HepG2 (cell line): ENCODE data around the gene OXSM. TPM values are rescaled to one million over a fixed set of nuclear protein-coding genes. Genes with fewer than 3 reads are reported as not detected.

ENCODE experiments used
- ATAC-seq: fragments of 200-7000 bp; cut with Tn5 transposase; 3 replicates; pipeline ENCODE4 v1.9.1; 2020; ENCODE audit warnings: mild to moderate bottlenecking, moderate library complexity
- BruUV-seq: library from RNA; stranded (reverse); fragments of 400-500 nt; replicated peaks from 2 replicates; lab custom pipeline; 2021; lab: Mats Ljungman, UMichigan
- CTCF ChIA-PET: fragments of 300-600 bp; formaldehyde crosslinking; extraction: SDS; loops from one replicate; lab custom pipeline; 2021; ENCODE audit warnings: low total read pairs, inconsistent platforms, low intra/inter-chr PET ratio; lab: Yijun Ruan, JAX
- POLR2A ChIA-PET: fragments of 350-600 bp; sonication (Branson Sonifier 250); formaldehyde crosslinking; loops from one replicate; lab custom pipeline; 2020; ENCODE audit warnings: antibody characterized with exemption, inconsistent platforms; lab: Yijun Ruan, JAX
- DNase-seq: peaks from one replicate; pipeline ENCODE4 v3.0.0-alpha.2; 2015; ENCODE audit warnings: low spot score
- FAIRE-seq: peaks from 3 replicates; lab custom pipeline; 2011; peaks lifted over from hg19 to GRCh38; lab: Jason Lieb, UNC
- H2AFZ ChIP-seq: one replicate; pipeline ENCODE4 v1.6.1; 2011; ENCODE audit warnings: low read length, inconsistent platforms
- H3K27ac ChIP-seq: fragments of 300-600 bp; 3 replicates; pipeline ENCODE4 v1.8.0; 2011; ENCODE audit warnings: mixed run types, mild to moderate bottlenecking, mixed read lengths, low read length, inconsistent platforms; ENCODE audit not compliant: insufficient read depth; ENCODE audit errors: extremely low read length
- H3K27me3 ChIP-seq, 2 experiments: fragments of 200-600 bp in 1 of 2; 2 replicates in 1 of 2; 3 replicates in 1 of 2; pipeline versions ENCODE4 v1.6.0 to v1.8.0; 2011; ENCODE audit warnings: low read length in 2 of 2, mild to moderate bottlenecking in 2 of 2, moderate library complexity in 2 of 2, inconsistent platforms in 1 of 2; ENCODE audit not compliant: insufficient read depth in 2 of 2, control insufficient read depth in 1 of 2
- H3K36me3 ChIP-seq, 2 experiments: fragments of 200-600 bp in 1 of 2; replicated peaks in 1 of 2; 2 replicates in 1 of 2; 3 replicates in 1 of 2; pipeline versions ENCODE4 v1.5.1 to v1.8.0; 2011; ENCODE audit warnings: low read length in 2 of 2, inconsistent platforms in 1 of 2; ENCODE audit not compliant: insufficient read depth in 2 of 2, control insufficient read depth in 1 of 2
- H3K4me1 ChIP-seq: 2 replicates; pipeline ENCODE4 v1.5.1; 2012; ENCODE audit warnings: low read length, inconsistent platforms; ENCODE audit not compliant: insufficient read depth
- H3K4me2 ChIP-seq: 2 replicates; pipeline ENCODE4 v1.6.0; 2011; ENCODE audit warnings: low read depth, low read length, inconsistent platforms
- H3K4me3 ChIP-seq, 3 experiments: fragments of 200-600 bp in 1 of 3; sonication (generic), shearing (Covaris generic) in 1 of 3; replicated peaks in 1 of 3; 2 replicates each; pipeline ENCODE4 v1.5.1; 2011 to 2016; ENCODE audit warnings: low read length in 3 of 3, inconsistent platforms in 2 of 3, low read depth in 2 of 3, mild to moderate bottlenecking in 2 of 3, control low read depth in 1 of 3, mixed read lengths in 1 of 3; ENCODE audit not compliant: insufficient read depth in 1 of 3
- H3K79me2 ChIP-seq: one replicate; pipeline ENCODE4 v1.6.1; 2011; ENCODE audit warnings: low read length, inconsistent platforms; ENCODE audit not compliant: insufficient read depth
- H3K9ac ChIP-seq: 2 replicates; pipeline ENCODE4 v1.6.0; 2011; ENCODE audit warnings: mild to moderate bottlenecking, low read depth, low read length, inconsistent platforms; ENCODE audit not compliant: insufficient read depth
- H3K9me3 ChIP-seq: 2 replicates; pipeline ENCODE4 v1.5.1; 2012; ENCODE audit warnings: mild to moderate bottlenecking, low read length
- H4K20me1 ChIP-seq: 2 replicates; pipeline ENCODE4 v1.6.0; 2011; ENCODE audit warnings: inconsistent platforms, mild to moderate bottlenecking, low read length, moderate library complexity; ENCODE audit not compliant: insufficient read depth
- DPF2 ChIP-seq: sonication (generic); formaldehyde crosslinking; IDR thresholded peaks from 2 replicates; pipeline ENCODE4 v1.4.0; 2020; ENCODE audit warnings: mild to moderate bottlenecking, low read depth, missing genetic modification reagents, borderline replicate concordance
- EP300 ChIP-seq, 3 experiments: sonication (generic) in 1 of 3; formaldehyde crosslinking in 1 of 3; IDR thresholded peaks; 2 replicates each; pipeline versions ENCODE4 v1.5.1 to v1.6.1; 2011 to 2020; ENCODE audit warnings: low read depth in 2 of 3, low read length in 2 of 3, borderline replicate concordance in 1 of 3, improper control_type of control experiment in 1 of 3, mild to moderate bottlenecking in 1 of 3, missing genetic modification reagents in 1 of 3, moderate library complexity in 1 of 3
- FOXA3 ChIP-seq: IDR thresholded peaks from 2 replicates; pipeline ENCODE4 v1.6.1; 2016; ENCODE audit warnings: missing genetic modification reagents, missing compliant biosample characterization
- GTF3A ChIP-seq: sonication (generic); formaldehyde crosslinking; conservative IDR thresholded peaks from 2 replicates; pipeline ENCODE4 v1.4.0; 2020; ENCODE audit warnings: mild to moderate bottlenecking, missing genetic modification reagents
- HCFC1 ChIP-seq: fragments of 150-350 bp; IDR thresholded peaks from 2 replicates; pipeline ENCODE4 v1.6.1; 2014; ENCODE audit warnings: low read depth, low read length
- HNRNPL ChIP-seq: fragments of 200-400 bp; formaldehyde crosslinking; IDR thresholded peaks from 2 replicates; pipeline ENCODE4 v1.6.1; 2017; ENCODE audit warnings: mild to moderate bottlenecking, low read depth, low read length
- NR2F2 ChIP-seq: IDR thresholded peaks from 2 replicates; pipeline ENCODE4 v1.6.1; 2012; ENCODE audit warnings: low read depth, inconsistent platforms, borderline replicate concordance
- POLR2AphosphoS5 ChIP-seq: IDR thresholded peaks from 2 replicates; pipeline ENCODE4 v1.6.1; 2012; ENCODE audit warnings: low read depth, low read length
- SRY ChIP-seq: sonication (generic); formaldehyde crosslinking; IDR thresholded peaks from 2 replicates; pipeline ENCODE4 v1.8.0; 2022; ENCODE audit warnings: mild to moderate bottlenecking, missing genetic modification reagents
- TBL1XR1 ChIP-seq: fragments of 150-350 bp; IDR thresholded peaks from 2 replicates; pipeline ENCODE4 v1.6.1; 2014; ENCODE audit warnings: borderline replicate concordance, low read length; ENCODE audit not compliant: partially characterized antibody
- ZBTB8A ChIP-seq: sonication (generic); formaldehyde crosslinking; IDR thresholded peaks from 2 replicates; pipeline ENCODE4 v1.4.0; 2020; ENCODE audit warnings: mild to moderate bottlenecking, low read depth, missing genetic modification reagents, borderline replicate concordance
- ZFP37 ChIP-seq: sonication (generic); formaldehyde crosslinking; IDR thresholded peaks from 2 replicates; pipeline ENCODE4 v1.4.0; 2020; ENCODE audit warnings: missing genetic modification reagents, borderline replicate concordance
- ZNF296 ChIP-seq: sonication (generic); formaldehyde crosslinking; conservative IDR thresholded peaks from 2 replicates; pipeline ENCODE4 v1.5.0; 2020; ENCODE audit warnings: mild to moderate bottlenecking, missing genetic modification reagents
- ZNF432 ChIP-seq: sonication (generic); formaldehyde crosslinking; IDR thresholded peaks from 2 replicates; pipeline ENCODE4 v1.5.0; 2020; ENCODE audit warnings: missing genetic modification reagents, mild to moderate bottlenecking, borderline replicate concordance
- ZNF768 ChIP-seq: sonication (generic); formaldehyde crosslinking; IDR thresholded peaks from 2 replicates; pipeline ENCODE4 v1.4.0; 2020; ENCODE audit warnings: missing genetic modification reagents
- WGBS: methylation state at CpG from one replicate; pipeline ENCODE4 v1.1.6; 2017; ENCODE audit warnings: low lambda C conversion rate; 5-methylcytosine and 5-hydroxymethylcytosine counted together
- in situ Hi-C: cut with HindIII; loops from 2 replicates; pipeline ENCODE4 v1.10.0; 2017; ENCODE audit warnings: low pct_unique_long_range_greater_than_20kb; ENCODE audit not compliant: extremely low pct_ligation_motif_present
- intact Hi-C: fragments of 100-400 bp; cut with micrococcal nuclease; formaldehyde crosslinking; loops from one replicate; pipeline ENCODE4 v1.10.0; 2022; ENCODE audit not compliant: unreplicated experiment
- polyA plus RNA-seq, 8 experiments: library from polyadenylated mRNA; depleted of rRNA in 3 of 8; stranded (reverse) in 7 of 8; unstranded in 1 of 8; fragments of >200 nt; fragmentation: Illumina TruSeq in 4 of 8; extraction: Trizol in 4 of 8; gene quantifications; 2 replicates each; pipeline versions ENCODE4 v1.2.1 to v1.2.3, GENCODE V29; 2011 to 2016; ENCODE audit warnings: low read depth in 4 of 8, missing spikeins in 1 of 8, mixed read lengths in 1 of 8; ENCODE audit not compliant: insufficient read depth in 1 of 8
- total RNA-seq, 5 experiments: library from RNA; depleted of rRNA; stranded (reverse); fragments of >200 nt; fragmentation: Illumina TruSeq; extraction: Trizol; gene quantifications; 2 replicates each; pipeline ENCODE4 v1.2.3, GENCODE V29; 2016; ENCODE audit warnings: low read depth in 1 of 5
- TF ChIP-seq, protein P1 (sequence below): IDR thresholded peaks from 2 replicates; pipeline ENCODE4 v1.6.1; 2012; ENCODE audit warnings: inconsistent platforms
- TF ChIP-seq, protein P2 (sequence below): sonication (generic); formaldehyde crosslinking; conservative IDR thresholded peaks from 2 replicates; pipeline ENCODE4 v1.4.0; 2020; ENCODE audit warnings: missing genetic modification reagents
- TF ChIP-seq, protein P3 (sequence below): sonication (generic); formaldehyde crosslinking; IDR thresholded peaks from 2 replicates; pipeline ENCODE4 v1.5.1; 2020; ENCODE audit warnings: missing genetic modification reagents, mild to moderate bottlenecking, borderline replicate concordance
- TF ChIP-seq, protein P4 (sequence below): IDR thresholded peaks from 2 replicates; pipeline ENCODE4 v1.6.1; 2016

Gene OXSM
- total and polyA plus RNA-seq, 2 of the 13 experiments (the other 11 are each of a cell fraction or from before 2014, with no cell fraction given): 18.2 to 34.4 TPM

DNA sequence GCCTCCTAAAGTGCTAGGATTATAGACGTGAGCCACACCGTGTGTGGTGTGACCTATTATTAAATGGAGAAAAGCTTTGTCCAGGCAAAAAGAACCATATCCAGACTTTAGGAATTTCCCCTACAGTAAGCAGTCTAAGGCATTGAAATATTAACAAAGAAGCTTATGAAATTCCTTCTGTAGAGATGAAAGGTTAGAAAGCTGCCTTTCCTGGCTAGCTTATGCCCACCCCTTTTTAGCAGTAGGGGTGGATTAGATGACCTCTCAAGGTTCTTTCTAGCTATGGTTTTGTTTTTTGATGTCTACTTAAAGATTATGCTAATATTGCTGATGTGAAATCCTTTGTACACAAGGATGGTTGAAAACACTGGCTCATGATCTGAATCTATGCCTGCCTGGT is 13.9 kb downstream of the OXSM start:
- Histone ChIP-seq H3K4me2 (no peak overlapping the region), H3K4me3 (no peak overlapping the region), H3K27ac (no peak overlapping the region), H3K36me3 (no peaks in the 10 kb centered on the region), H3K27me3 (no peaks in the 10 kb centered on the region), H4K20me1 (no peaks in the 10 kb centered on the region), H3K9ac (no peak overlapping the region), H2AFZ (no peak overlapping the region), H3K9me3 (no peaks in the 10 kb centered on the region), H3K4me1 (no peaks in the 10 kb centered on the region), H3K79me2 (no peaks in the 10 kb centered on the region)
- CTCF ChIA-PET: no interaction called here
- DNase-seq: no peak
- BruUV-seq: no TSS peak
- POLR2A ChIA-PET: no interaction called here
- intact Hi-C loops: no loop called here
- in situ Hi-C loops: no loop called here
- TF ChIP-seq, protein P1, sequence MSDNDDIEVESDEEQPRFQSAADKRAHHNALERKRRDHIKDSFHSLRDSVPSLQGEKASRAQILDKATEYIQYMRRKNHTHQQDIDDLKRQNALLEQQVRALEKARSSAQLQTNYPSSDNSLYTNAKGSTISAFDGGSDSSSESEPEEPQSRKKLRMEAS: no peak
- TF ChIP-seq HCFC1 (no peak), POLR2AphosphoS5 (no peak), TBL1XR1 (no peak), ZNF296 (CRISPR knock-in tag) (no peak), ZBTB8A (CRISPR knock-in tag) (no peak), NR2F2 (no peak), DPF2 (CRISPR knock-in tag) (no peak), ZFP37 (no peak), ZNF432 (no peak), EP300 (IDR thresholded peaks at IDR 0.05; ENCODE audit: low read depth in 2 of 2, low read length in 2 of 2) (no peak), EP300 (CRISPR knock-in tag; IDR thresholded peaks at IDR 0.05; ENCODE audit: borderline replicate concordance) (no peak), GTF3A (CRISPR knock-in tag) (no peak), HNRNPL (no peak), SRY (CRISPR knock-in tag) (no peak), ZNF768 (CRISPR knock-in tag) (no peak), FOXA3 (CRISPR knock-in tag) (no peak)
- TF ChIP-seq, protein P2, sequence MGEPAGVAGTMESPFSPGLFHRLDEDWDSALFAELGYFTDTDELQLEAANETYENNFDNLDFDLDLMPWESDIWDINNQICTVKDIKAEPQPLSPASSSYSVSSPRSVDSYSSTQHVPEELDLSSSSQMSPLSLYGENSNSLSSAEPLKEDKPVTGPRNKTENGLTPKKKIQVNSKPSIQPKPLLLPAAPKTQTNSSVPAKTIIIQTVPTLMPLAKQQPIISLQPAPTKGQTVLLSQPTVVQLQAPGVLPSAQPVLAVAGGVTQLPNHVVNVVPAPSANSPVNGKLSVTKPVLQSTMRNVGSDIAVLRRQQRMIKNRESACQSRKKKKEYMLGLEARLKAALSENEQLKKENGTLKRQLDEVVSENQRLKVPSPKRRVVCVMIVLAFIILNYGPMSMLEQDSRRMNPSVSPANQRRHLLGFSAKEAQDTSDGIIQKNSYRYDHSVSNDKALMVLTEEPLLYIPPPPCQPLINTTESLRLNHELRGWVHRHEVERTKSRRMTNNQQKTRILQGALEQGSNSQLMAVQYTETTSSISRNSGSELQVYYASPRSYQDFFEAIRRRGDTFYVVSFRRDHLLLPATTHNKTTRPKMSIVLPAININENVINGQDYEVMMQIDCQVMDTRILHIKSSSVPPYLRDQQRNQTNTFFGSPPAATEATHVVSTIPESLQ (CRISPR knock-in tag): no peak
- TF ChIP-seq, protein P3, sequence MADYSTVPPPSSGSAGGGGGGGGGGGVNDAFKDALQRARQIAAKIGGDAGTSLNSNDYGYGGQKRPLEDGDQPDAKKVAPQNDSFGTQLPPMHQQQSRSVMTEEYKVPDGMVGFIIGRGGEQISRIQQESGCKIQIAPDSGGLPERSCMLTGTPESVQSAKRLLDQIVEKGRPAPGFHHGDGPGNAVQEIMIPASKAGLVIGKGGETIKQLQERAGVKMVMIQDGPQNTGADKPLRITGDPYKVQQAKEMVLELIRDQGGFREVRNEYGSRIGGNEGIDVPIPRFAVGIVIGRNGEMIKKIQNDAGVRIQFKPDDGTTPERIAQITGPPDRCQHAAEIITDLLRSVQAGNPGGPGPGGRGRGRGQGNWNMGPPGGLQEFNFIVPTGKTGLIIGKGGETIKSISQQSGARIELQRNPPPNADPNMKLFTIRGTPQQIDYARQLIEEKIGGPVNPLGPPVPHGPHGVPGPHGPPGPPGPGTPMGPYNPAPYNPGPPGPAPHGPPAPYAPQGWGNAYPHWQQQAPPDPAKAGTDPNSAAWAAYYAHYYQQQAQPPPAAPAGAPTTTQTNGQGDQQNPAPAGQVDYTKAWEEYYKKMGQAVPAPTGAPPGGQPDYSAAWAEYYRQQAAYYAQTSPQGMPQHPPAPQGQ (CRISPR knock-in tag): no peak
- TF ChIP-seq, protein P4, sequence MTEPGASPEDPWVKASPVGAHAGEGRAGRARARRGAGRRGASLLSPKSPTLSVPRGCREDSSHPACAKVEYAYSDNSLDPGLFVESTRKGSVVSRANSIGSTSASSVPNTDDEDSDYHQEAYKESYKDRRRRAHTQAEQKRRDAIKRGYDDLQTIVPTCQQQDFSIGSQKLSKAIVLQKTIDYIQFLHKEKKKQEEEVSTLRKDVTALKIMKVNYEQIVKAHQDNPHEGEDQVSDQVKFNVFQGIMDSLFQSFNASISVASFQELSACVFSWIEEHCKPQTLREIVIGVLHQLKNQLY (CRISPR knock-in tag): no peak
- 4% methylated on average over 2 of the region's 2 CpGs for WGBS
- no peak for FAIRE-seq
- no peak for ATAC-seq
